ENCODE measurements around the gene DEFB110.

Gene DEFB110

DNA sequence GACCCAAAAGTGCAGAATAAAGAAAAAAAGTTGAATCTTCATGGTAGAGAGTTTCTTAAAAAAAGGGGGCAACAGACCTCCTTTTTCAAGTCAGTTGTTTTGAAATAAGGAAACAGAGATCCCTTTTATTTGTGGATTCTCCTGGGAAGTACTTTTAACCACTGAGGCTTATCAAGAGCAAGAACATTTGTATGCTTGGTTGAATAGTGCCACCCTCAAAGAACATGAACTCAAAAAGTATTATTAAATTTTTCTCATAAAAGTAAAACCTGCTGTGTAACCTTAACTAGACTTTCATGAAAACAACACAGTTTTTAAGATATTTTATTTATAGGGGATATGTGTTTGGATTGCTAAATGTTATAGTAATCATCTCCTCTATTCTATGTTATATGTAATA, at the start of gene DEFB110:
DEFB110 (minus strand) TSS at position 101 of the 400 bp plus-strand sequence; CDS start at position 42, 59 bp downstream.
- no peak for DNase-seq

DNA sequence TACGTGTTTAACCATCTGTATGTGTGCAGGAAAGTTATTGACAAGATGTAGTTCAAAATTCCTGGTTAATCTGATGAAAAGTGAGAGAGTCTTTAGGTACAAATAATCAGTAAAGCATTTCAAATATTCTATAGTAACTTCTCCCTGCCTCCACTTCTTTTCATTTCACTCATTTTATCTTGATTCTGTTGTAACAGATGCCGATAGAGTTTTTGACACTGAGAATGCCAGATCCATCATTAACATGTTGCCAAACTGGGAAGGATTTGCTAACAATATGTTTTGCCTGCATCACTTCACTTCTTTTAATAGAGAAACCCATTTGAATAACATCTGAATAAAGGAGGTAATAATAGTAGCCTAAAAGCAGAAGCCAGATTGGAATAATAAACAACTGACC, 48.3 kb upstream of the DEFB110 start:
- no peak for DNase-seq

DNA sequence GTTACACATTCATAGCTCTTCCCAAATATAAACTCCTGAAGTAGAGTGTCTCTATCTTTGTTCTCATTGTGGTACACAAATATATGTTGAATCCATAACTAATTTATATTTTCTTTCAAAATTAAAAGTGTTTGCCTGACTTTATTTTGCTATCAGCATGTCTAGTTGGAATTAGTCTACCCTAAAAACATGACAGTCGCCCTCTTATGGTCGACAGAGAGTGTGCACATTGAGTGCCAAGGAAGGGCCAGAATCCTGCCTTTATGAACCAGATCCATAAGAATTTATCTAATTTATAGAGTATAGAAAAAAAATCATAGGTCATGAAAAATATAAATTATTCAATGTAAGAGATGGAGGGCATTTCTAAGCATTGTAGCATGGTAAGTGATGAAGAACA, 40.3 kb upstream of the DEFB110 start:
- DNase-seq = no peak

DNA sequence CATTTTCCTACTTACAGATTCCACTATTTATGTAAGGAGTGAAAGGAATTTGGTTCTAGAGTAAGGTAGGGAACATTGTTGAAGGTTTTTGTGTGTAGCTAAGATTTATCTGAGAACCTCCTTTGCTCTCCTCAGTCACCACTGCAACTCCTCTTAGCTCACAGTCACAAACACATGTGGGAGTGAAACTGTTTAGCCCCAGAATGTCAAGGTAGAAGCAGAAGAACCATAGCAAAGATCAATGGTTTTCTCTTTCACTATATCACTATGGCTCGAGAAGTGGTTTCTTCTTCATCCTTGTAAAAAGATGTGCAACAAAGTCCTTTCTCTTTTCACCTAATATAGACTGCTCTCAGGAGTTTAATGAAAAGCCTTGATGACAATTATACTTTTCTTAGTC, 34.4 kb upstream of the DEFB110 start:
- no peak for DNase-seq

DNA sequence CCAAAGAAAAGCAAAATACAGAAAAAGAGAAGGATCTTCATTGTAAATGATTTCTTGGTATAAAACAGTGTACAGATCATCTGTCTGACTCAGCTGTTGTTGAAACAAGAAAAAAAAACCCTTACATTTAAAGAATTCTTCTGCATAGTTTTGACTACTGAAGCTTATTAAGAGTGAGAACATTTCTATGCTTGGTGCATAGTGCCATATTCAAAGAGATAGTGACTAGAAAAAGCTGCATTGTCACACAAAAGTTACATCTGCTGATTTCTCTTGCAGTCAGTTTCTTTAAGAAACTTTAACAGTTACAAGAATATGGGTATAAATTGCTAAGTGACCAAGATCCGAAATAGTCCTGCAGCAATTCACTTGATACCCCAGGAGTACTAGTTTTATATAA, 28.0 kb upstream of the DEFB110 start, which contains the start of gene DEFB112:
DEFB112 (minus strand) TSS at position 101 of the 400 bp plus-strand sequence; CDS start at position 41, 60 bp downstream.
- no peak for DNase-seq

DNA sequence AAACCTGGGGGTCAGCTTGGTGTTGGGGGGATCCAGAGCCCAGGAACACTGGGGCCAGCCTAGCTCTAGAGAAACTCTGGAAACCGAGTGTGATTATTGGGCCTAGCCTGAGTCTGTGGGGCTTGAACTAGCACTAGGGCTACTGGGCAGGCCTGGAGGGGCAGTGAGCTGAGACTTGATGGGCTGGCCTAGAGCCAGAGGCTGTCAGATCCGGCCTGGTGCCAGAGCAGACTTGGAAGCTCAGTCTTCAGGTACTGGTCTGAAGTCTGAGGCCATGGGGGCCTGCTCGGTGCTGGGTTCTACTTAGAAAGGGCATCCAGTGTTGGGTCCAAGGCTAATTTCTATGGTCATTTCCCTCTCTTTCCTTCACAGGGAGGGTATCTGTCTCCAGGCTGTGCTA, 25.2 kb upstream of the DEFB110 start:
- DNase-seq = no peak

DNA sequence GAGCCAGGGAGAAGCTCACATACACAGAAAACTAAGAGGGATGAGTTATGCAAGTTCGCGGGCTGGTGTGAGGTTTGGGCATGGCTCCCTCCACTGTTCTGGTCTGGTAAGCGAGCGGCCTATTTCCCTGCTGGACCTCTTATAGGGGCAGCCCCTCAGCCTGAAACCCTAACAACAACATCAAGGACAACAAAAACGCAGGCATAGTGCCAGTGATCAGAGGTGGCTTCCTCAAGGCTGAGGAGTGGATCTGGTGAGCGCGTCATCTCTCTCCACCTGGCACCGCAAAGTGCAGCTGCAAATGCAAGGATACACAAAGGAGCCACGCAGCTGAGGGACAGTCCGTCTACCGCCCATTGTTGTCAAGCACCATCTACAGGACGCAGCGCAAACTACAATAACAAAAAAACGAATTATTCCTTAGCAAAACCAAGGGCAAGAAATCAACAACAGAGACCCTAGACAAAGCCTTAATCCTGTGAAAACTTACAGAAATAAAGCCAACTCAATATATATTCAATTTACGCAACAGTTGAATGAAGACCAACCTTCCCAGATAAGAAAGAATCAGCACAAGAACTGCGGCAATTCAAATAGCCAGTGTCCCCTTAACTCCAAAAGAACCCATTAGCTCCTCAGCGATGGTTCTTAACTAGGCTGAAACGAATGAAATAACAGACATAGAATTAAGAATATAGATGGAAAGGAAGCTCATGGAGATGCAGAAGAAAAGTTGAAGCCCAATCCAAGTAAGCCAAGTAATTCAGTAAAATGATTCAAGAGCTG, 9.2 kb upstream of the DEFB110 start:
- DNase-seq = no peak

DNA sequence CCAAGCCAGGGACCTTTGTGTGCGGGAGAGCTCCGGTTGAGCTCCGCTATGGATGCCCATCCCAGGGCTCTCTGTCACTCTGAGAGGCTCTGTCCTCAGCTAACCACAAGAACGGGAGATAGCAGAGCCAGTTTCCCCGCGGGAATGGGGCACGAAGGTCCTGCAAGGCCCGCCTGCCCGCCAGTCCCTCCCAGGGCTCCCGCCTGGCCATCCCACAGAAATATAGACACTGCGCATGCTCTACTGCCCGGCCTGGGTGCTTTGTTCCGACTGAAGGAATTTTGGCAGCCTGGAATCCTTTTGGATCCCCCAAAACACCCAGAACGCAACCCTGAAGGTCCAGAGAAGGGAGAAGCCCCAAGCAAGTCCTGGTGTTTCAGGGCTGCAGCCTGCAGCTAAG, 8.6 kb upstream of the DEFB110 start:
- no peak for DNase-seq

DNA sequence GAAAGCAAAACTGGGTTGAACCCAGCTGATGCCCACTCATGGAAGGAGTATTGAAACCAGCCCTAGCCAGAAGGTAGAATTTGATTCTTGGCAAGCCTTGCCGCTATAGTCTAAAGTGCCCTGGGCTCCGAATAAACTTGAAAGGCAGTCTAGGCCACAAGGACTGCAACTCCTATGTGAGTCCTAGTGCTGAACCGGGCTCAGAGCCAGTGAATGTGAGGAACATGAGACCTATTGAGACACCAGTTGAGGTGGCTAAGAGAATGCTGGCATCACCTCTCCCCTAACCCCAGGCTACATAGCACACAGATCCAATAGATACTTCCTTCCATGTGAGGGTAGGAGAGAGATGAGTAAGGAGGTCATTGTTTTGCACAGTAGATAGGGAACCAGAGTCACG, 3.5 kb upstream of the DEFB110 start:
- DNase-seq = no peak

DNA sequence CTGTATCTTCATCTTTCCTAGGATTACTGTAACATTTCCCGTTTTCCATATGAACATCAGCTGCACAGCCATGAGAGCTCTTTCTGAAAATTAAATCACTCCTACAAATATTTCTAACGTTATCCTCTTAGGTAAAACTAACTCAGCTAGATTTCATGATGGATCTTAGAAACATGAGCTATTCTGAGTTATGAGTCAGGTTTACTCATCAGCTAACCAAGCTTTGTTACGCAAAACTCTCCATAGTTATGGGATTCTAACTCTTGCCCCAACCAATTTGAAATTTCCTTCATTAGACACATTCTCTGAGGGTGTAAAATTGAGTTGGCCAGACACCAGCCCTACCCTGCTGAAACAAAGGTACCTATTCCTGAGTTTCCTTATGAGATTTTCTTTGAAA, 14.0 kb downstream of the DEFB110 start:
- DNase-seq = no peak

DNA sequence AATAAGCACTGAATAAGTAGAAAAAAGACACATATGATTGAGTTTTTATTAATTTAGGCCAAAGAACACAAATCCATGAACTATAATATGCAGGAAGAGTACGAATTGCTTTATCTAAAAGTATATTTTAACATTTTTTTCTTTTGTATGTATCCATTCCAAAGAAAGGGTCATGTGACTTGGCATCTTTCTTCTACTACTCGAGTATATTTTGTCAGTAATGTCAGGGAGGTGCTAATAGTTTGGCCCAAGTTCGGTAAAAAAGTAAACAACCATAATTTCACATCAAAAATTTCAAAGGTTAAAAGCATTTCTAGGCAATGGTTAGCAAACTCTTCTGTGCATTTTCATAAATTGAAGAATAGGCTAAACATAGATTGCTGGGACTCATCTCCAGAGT, 18.7 kb downstream of the DEFB110 start:
- no peak for DNase-seq

DNA sequence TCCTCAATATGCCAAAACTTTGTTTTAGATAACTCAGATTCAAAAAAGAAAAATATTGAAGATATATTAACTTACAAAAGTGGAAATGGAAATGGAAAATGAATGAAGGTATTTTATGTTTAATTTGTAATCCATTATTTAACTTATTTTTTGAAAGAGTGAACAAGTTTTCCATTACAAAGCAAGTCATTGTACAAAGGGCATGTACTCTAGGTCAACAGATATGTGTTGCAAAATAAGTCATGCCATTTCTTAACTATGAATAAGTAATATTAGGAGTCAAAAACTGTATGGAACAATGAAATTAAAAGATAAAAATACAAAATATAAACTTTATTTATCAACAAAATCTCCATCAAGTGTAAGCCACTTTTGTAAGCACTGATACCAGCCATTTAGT, 26.5 kb downstream of the DEFB110 start:
- DNase-seq = no peak

DNA sequence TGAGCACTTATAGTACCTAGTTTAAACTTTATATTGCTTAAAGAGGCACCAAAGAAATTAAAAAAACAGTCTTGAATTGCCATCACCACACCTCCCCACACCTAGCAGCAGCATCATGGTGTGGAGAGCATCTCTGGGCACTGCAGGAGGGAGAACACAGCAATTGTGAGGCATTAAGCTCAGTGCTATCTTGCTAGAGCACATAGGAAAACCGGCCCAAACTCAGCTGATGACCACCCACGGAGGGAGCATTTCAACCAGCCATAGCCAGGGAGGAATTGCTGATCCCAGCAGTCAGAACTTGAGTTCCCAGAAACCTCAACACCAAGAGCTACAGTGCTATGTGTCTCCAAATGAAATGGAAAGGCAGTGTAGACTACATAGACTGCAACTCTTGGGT, 32.9 kb downstream of the DEFB110 start:
- DNase-seq = no peak

DNA sequence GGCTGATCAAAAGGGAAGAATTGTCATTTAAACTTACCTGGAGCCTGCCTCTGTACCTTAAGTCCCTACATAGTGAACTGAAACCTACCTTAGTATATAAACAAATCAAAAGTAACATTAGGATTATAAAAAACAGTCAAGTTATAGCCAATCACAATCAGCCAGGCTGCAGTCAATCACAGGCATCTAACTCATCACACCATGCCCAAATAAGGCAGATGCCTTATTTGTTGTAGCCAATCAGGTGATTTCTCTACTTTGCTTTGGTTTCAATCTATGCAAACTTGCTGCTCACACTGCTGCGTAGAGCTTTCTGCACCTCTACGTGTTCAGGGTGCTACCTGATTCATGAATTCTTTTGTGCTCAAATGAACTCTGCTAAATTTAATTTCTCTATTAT, 34.0 kb downstream of the DEFB110 start:
- DNase-seq = no peak

DNA sequence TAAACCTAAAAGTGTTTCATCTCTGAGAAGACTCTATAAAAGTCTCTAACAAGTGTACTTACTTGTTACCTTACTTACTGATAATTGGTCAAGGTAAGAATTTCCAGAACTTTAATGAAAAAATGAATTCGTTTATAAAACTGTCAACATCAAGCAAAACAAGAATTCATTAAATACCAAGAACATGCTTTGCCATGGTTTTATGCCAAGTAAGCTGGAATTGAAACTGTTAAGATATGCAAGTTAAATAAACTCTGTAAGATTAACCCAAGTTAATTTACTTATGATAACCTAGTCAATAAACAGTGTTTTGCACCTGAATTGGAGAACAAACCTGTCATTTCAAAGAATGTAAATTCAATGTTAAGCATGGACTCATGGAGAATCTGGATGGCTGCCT, 35.2 kb downstream of the DEFB110 start:
- no peak for DNase-seq

DNA sequence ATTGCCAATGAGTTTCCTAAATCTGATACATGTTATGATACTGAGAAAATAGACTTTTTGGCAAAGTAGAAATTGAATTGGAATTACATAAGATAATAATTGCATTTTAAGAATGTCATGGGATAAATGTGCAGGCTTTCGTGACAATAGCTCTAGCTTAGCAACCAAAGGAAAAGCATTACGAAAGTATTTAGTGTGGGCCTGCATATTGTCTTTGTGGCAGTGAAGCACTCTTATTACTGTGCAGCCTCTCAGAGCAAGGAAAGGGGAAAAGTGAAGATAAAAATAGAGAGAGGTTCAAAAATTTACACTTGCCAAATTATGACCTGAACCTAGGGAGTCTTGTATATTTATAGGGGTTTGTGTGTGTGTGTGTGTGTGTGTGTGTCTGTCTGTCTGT, 39.7 kb downstream of the DEFB110 start:
- DNase-seq = no peak

DNA sequence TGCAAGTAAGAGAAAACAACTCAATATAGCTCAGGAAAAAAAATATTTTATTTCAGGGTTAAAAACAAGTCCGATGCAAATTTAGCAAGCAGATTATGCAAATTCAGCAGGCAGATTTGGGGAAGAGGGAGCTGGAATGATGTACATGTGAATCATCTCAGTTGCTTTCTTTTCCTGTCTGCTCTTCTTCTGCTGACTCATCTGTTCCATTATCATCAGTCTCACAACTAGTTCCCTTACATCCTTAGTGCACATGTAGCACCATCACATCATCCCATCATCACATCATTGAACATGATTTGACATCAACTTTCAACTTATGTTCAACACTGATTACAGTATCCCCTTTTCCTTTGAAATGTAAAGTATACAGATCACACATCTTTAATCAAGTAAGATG, 40.9 kb downstream of the DEFB110 start:
- no peak for DNase-seq

DNA sequence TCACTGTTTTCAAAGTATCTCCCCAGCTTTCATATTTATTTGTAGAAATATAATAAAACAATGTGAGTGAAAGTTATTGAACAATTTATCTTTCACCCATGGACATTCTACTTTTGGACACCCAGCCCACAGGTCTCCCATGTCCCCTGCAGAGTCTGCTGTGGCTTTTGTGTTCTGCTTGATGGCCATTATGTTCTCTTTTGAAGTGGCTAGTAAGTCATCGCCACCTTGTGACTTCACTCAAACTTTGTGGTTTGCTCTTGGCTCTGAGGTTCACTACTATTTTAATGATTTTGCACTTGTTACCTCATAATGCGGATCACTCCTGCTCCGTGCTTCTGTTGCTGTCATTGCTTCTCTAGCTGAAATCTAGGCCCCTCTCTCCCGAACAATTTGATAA, 42.2 kb downstream of the DEFB110 start:
- no peak for DNase-seq

DNA sequence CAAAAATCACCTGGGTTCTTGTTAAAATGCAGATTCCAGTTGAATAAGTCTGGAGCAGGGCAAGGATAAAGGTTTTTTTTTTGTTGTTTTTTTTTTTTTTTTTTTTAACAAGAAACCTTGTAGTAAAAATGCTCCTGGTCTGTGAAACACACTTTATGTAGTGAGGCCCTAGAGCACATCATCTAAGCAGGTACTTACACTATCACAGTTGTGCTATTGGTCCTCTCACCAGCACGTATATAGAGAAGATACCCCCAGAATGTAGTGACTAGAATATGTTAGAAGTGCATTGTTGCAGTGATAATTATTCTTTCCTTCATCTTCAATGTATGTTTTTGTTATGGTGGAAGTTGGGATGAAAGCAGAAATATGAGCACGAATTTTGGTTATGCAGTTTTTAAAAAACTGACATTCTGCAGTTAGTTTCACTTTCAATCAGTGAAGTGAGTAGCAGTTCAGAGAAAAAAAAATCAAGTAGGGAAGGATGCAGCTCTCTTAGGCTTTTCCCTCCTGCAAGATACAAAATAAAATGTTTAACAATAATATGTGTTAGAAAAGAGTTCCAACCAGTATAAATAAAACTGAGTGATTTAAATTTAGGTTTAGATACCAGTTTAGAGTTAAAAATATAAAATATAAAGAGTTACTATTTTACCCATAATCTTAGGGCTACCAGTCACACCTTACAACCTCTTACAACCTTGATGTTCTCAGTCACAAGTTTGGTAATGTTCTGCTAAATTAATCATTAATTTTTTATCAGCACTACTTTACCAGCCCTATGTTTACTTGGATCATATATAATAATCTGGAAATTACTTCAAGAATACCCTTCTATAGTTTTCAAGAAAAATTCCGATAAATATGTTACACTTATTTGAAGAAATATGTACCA, 43.2 kb downstream of the DEFB110 start:
- DNase-seq = no peak

DNA sequence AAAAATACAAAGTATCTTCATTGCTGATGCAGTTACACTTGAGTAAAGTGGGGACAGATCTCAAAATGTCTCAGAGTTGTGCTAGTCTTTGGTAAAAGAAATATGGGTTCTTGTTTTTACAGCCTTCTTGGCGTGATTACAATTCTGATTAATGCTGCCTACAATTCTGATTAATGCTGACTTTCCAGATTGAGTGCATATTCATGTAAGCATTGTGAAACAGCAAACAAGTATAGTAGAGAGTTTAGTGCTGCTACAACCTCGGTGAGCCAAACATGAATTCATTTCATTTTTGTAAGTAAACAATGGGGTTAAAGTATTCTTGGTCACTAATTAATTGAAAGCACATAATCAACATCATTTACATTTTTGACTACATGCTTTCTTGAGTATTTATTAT, 52.2 kb downstream of the DEFB110 start, which contains the start of gene DEFB113:
DEFB113 (minus strand) TSS at position 21 of the 400 bp plus-strand sequence; CDS start at position 21, 0 bp downstream.
- no peak for DNase-seq

All from amniotic stem cell (primary cell).